Aorta (tissue), 5 donors: ENCODE data around the gene NDUFS1. TPM values are rescaled to one million over a fixed set of nuclear protein-coding genes. Genes with fewer than 3 reads are reported as not detected.
A peak's percentile ranks its signal among the peaks of the same experiment; 100 is the strongest.
"Not testable (repeated sequence)": the region's sequence is repeated elsewhere in the genome, so short reads cannot be mapped to it uniquely, and the experiment has no call there.

Source experiments
- ATAC-seq: fragments of 200-7000 bp; cut with Tn5 transposase; one replicate; pipeline ENCODE4 v1.9.1; 2022; ENCODE audit warnings: moderate library complexity; ENCODE audit not compliant: low FRiP score
- DNase-seq, 2 donors: peaks; one replicate each; pipeline ENCODE4 v3.0.0-alpha.2; 2020
- H3K27ac ChIP-seq, 2 donors: one replicate each; pipeline ENCODE4 v1.5.1; 2013; ENCODE audit warnings: low read length in 2 of 2, mild to moderate bottlenecking in 2 of 2, moderate library complexity in 2 of 2, control low read depth in 1 of 2, inconsistent platforms in 1 of 2, low read depth in 1 of 2
- H3K27me3 ChIP-seq, 2 donors: one replicate each; pipeline ENCODE4 v1.6.1; 2013; ENCODE audit warnings: control low read depth in 1 of 2, low read length in 1 of 2, mild to moderate bottlenecking in 1 of 2, moderate library complexity in 1 of 2; ENCODE audit not compliant: insufficient read depth in 2 of 2, control insufficient read depth in 1 of 2
- H3K36me3 ChIP-seq, 2 donors: one replicate each; pipeline ENCODE4 v1.6.1; 2013; ENCODE audit warnings: control low read depth in 1 of 2, low read length in 1 of 2, mild to moderate bottlenecking in 1 of 2; ENCODE audit not compliant: insufficient read depth in 2 of 2, control insufficient read depth in 1 of 2
- H3K4me1 ChIP-seq, 2 donors: one replicate each; pipeline ENCODE4 v1.6.1; 2013; ENCODE audit warnings: low read length in 2 of 2, control low read depth in 1 of 2, mild to moderate bottlenecking in 1 of 2, moderate library complexity in 1 of 2; ENCODE audit not compliant: insufficient read depth in 2 of 2, control insufficient read depth in 1 of 2
- H3K4me3 ChIP-seq, 2 donors: one replicate each; pipeline ENCODE4 v1.5.1; 2013; ENCODE audit warnings: low read length in 2 of 2, control low read depth in 1 of 2, mild to moderate bottlenecking in 1 of 2
- H3K9me3 ChIP-seq: one replicate; pipeline ENCODE4 v1.6.1; 2013; ENCODE audit warnings: mild to moderate bottlenecking, low read length; ENCODE audit not compliant: control insufficient read depth
- WGBS, 2 donors: extraction: QIAGEN DNeasy Blood & Tissue Kit; methylation state at CpG; one replicate each; pipeline ENCODE4 v1.1.7; 2013; 5-methylcytosine and 5-hydroxymethylcytosine counted together
- intact Hi-C, 2 donors: fragments of 100-400 bp; cut with DNase I; formaldehyde crosslinking; loops; one replicate each; pipeline versions ENCODE4 v1.14.2 to v1.15.0; 2022
- polyA plus RNA-seq, 2 donors: library from polyadenylated mRNA; stranded (reverse); fragments of 200-250 nt; gene quantifications; one replicate each; pipeline ENCODE4 v1.2.3, GENCODE V29; 2013
- total RNA-seq, 2 donors: library from RNA; stranded (reverse); fragmentation: NEBNext Ultra II Directional; extraction: Animal tissue kit (Norgen Biotek cat#: 25700); gene quantifications; one replicate each; pipeline ENCODE4 v1.2.1, GENCODE V29; 2021
- donor health status: healthy with polysubstance abuse.
- donor health status: Bipolar disorder and iron deficiency.
- donor health status: DM: no; HTN: no; CAD: no.
- donor health status: DM: no; HTN: no; CAD: no.
- donor health status: DM: yes; HTN: yes; CAD: no.

Gene NDUFS1
- total and polyA plus RNA-seq, 4 donors, result 14.4 to 67.0 (median 42.7) TPM

DNA sequence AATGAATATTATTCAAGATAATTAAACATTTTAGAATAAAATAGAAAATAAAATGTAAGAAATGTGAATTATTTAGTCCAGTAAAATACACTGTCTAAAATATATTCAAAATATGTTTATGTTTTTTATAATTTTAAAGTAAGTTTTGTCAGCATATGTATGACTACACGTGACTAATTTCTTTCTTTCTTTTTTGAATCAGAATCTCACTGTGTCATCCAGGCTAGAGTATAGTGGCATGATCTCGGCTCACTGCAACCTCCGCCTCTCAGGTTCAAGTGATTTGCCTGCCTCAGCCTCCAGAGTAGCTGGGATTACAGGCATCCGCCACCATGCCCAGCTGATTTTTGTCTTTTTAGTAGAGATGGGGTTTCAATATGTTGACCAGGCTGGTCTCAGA is 54.2 kb downstream of the NDUFS1 start:
- DNase-seq, result no peak
- ATAC-seq, result no peak
- Histone ChIP-seq H3K4me3 (no peak overlapping the region), H3K36me3 (no peaks in the 10 kb centered on the region), H3K27ac (no peak overlapping the region), H3K27me3 (no peaks in the 10 kb centered on the region), H3K4me1 (no peaks in the 10 kb centered on the region), H3K9me3 (no peaks in the 10 kb centered on the region)
- intact Hi-C loops, result no loop called here
- 92 to 94% methylated on average over 4 of the region's 4 CpGs for WGBS, 2 donors

DNA sequence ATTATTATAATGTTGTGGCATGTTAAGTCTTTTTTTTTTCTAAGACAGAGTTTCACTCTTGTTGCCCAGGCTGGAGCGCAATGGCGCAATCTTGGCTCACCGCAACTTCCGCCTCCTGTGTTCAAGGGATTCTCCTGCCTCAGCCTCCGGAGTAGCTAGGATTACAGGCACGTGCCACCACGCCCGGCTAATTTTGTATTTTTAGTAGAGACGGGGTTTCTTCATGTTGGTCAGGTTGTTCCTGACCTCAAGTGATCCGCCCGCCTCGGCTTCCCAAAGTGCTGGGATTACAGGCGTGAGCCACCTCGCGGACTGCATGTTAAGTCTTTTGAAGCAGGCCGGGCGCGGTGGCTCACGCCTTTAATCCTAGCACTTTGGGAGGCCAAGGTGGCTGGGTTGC is 60.4 kb downstream of the NDUFS1 start:
- WGBS, 2 donors, result 94 to 95% methylated on average over 19 of the region's 19 CpGs

DNA sequence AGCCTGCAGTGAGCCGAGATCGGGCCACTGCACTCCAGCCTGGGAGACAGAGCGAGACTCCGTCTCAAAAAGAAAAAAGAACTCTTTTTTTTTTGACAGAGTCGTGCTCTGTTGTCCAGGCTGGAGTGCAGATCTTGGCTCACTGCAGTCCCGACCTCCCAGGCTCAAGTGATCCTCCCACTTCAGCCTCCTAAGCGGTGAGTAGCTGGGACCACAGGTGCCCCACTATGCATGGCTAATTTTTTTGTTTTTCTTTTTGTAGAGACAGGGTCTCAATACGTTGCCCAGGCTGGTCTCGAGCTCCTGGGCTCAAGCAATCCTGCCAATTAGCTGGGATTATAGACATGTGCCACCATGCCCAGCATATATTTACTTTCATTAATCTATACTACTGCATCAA is 60.8 kb downstream of the NDUFS1 start:
- H3K4me3 ChIP-seq, result no peak overlapping the region
- H3K9me3 ChIP-seq, result no peaks in the 10 kb centered on the region
- WGBS, 2 donors, result 94 to 96% methylated on average over 9 of the region's 9 CpGs
- no peak overlapping the region for H3K27ac ChIP-seq
- intact Hi-C loops, result no loop called here
- DNase-seq (no peak), ATAC-seq (no peak)
- no peaks in the 10 kb centered on the region for H3K4me1 ChIP-seq
- no peaks in the 10 kb centered on the region for H3K36me3 ChIP-seq
- H3K27me3 ChIP-seq, result no peaks in the 10 kb centered on the region

More for the DNA sequence above, 60.4 kb downstream of the NDUFS1 start:
- H3K4me3 ChIP-seq, H3K36me3 ChIP-seq, H3K27me3 ChIP-seq, H3K9me3 ChIP-seq, intact Hi-C loops, H3K27ac ChIP-seq, ATAC-seq, H3K4me1 ChIP-seq: not testable (repeated sequence)
- peak in 1 of 2 donors; percentile 69 for DNase-seq

DNA sequence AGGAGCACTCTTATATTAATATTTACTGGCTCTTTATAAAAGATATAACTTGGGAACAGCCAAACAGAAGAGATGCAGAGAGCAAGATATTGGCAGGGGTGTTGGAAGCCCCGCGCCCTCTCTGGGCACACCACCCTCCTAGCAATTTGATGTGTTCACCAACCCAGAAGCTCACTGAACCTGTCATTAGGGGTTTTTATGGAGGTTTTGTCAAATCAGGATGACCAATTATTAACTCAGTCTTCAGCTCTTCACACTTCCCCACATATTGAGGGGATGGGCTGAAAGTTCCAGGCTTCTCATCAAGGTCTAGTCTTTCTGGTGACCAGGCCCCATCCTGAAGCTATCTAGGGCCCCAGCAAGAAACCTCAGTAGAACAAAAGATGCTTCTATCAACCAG is 62.4 kb downstream of the NDUFS1 start:
- intact Hi-C loops, result no loop called here
- ATAC-seq (no peak), DNase-seq (no peak)
- H3K9me3 ChIP-seq, result no peaks in the 10 kb centered on the region
- 91 to 98% methylated on average over 2 of the region's 2 CpGs for WGBS, 2 donors
- no peaks in the 10 kb centered on the region for H3K4me1 ChIP-seq
- no peak overlapping the region for H3K27ac ChIP-seq
- no peaks in the 10 kb centered on the region for H3K36me3 ChIP-seq
- H3K4me3 ChIP-seq, result no peak overlapping the region
- H3K27me3 ChIP-seq, result no peaks in the 10 kb centered on the region

DNA sequence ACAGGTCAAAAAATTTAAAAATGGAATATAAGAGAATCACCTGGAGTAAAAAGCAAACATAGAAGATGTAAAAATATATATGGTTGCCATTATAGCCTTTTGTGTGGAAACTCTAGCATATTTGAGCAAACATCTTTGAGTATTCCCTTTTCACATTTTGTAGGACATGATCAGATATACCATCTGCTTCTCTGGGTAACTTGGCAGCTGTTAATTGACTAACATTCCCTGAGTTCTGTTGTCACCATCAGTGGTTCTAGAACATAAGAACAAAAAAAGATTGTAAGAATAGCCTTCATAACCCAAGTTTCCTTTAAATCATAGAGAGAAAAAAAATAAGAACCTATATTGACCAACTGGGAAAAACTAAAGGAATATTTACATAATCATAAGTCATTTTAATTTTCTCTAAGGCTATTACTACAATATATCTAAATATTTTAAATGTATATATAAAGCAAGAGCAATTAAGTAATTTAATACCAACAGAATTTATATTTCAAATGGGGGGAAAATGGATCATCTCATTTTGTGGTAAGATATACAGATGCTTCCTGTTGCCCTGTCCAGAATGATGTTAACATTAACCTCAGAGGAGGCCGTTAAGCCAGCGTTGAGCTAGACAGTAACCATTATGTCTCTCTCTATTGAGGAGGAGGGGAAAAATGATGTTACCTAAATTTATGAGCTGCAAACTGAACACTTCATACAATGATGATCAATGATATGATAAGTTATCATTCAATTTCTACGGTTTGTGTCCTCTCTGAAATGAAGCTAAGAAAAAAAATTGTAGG is 63.5 kb downstream of the NDUFS1 start:
- no peaks in the 10 kb centered on the region for H3K9me3 ChIP-seq
- no peak for DNase-seq
- intact Hi-C loops, result no loop called here
- H3K27ac ChIP-seq, result no peak overlapping the region
- no peaks in the 10 kb centered on the region for H3K36me3 ChIP-seq
- H3K4me1 ChIP-seq, result no peaks in the 10 kb centered on the region
- H3K27me3 ChIP-seq, result no peaks in the 10 kb centered on the region
- no peak for ATAC-seq
- H3K4me3 ChIP-seq, result no peak overlapping the region
- 75 to 80% methylated on average over 3 of the region's 3 CpGs for WGBS, 2 donors

DNA sequence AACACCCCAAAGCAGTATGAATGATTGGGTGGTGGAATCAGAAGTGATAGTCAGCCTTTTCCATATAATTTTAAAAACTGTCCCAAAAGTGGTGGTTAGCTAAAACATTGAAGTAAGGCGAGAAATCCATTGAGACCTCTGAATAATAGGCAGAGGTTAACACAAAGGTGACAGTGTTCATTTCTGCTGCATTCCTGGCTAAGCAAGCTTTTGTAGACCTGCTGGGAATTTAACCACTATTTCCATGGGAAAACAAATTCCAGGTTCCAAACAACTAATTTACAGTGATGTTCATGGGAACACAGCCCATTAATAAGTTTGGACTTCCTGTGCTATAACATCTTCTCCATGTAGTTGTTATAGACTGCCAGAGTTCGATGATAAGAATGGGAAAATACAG is 66.9 kb downstream of the NDUFS1 start:
- 94% methylated on average over 2 of the region's 2 CpGs for WGBS, 2 donors
- intact Hi-C loops, result no loop called here

DNA sequence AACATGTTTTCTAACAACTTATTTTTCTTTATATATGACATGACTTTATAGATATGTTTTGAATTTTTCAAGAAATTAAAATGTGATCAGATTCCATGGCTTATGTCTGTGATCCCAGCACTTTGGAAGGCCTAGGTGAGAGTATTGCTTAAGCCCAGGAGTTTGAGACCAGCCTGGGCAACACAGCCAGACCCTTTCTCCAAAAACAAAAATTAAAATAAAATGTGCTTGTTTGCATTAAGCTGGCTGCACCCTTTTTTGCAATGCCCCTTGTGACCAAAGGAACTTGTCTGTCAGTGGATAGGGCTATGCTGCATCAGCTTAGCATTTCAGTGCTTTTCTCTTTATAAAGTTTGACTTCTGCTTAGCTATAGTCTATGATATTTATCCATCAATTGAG is 71.0 kb downstream of the NDUFS1 start:
- no peak for DNase-seq
- no peaks in the 10 kb centered on the region for H3K4me1 ChIP-seq
- ATAC-seq, result no peak
- H3K27ac ChIP-seq, result no peak overlapping the region
- H3K9me3 ChIP-seq, result no peaks in the 10 kb centered on the region
- no peaks in the 10 kb centered on the region for H3K27me3 ChIP-seq
- no peaks in the 10 kb centered on the region for H3K36me3 ChIP-seq
- intact Hi-C loops, result loop anchor here in 1 of 2 donors (5.0 kb wide), 1 partner anchor 69 kb away; the partner anchor contains the start of genes EEF1B2 and NDUFS1
- no peak overlapping the region for H3K4me3 ChIP-seq

More for the DNA sequence above, 66.9 kb downstream of the NDUFS1 start:
- ATAC-seq (no peak), DNase-seq (no peak)
- no peaks in the 10 kb centered on the region for H3K27me3 ChIP-seq
- no peaks in the 10 kb centered on the region for H3K9me3 ChIP-seq
- H3K4me1 ChIP-seq, result no peaks in the 10 kb centered on the region
- no peak overlapping the region for H3K27ac ChIP-seq
- H3K4me3 ChIP-seq, result no peak overlapping the region
- no peaks in the 10 kb centered on the region for H3K36me3 ChIP-seq

DNA sequence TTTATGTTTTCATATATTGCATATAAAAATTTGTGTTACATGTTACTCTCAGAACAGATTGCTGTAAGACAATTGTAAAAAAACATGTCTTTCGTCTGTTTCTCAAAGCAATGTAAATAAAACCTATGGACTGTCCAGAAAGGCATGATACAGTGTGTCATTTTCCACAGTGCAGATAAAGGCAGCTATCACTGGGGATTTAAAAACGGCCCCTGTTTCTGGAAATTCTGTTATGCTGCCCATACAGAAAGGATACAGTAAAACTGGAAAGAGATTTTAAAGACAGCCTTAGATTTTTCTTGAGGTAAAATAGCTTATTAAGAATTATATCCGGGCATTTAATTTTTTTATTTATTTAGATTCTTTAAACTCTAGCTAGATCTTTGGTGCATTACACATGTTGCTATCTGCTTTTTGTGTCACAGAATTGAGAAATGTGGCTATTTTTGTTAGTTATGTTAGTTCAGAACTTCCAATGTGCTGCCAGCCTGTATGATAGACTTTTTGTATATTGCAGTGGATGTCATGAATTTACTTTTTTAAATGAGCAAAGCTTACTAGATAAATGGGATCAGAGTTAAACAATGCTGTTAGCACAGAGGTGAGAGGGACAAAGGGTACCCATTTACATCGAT is 72.4 kb downstream of the NDUFS1 start:
- no peaks in the 10 kb centered on the region for H3K9me3 ChIP-seq
- H3K27ac ChIP-seq, result peak overlapping the region in 1 of 2 donors; percentile 36
- intact Hi-C loops, result loop anchor here (2.0 to 5.0 kb wide), 2 partner anchors 70 to 72 kb away; partner anchors contain the start of genes EEF1B2 (in 2 of the 2) and NDUFS1 (in 2 of the 2)
- ATAC-seq (no peak), DNase-seq (no peak)
- no peaks in the 10 kb centered on the region for H3K36me3 ChIP-seq
- 1 to 2% methylated on average over 4 of the region's 4 CpGs for WGBS, 2 donors
- no peaks in the 10 kb centered on the region for H3K27me3 ChIP-seq
- H3K4me3 ChIP-seq, result peak overlapping the region; percentile 64 to 76
- H3K4me1 ChIP-seq, result no peaks in the 10 kb centered on the region
